HepG2 (cell line): ENCODE data around the gene TALDO1. TPM values are rescaled to one million over a fixed set of nuclear protein-coding genes. Genes with fewer than 3 reads are reported as not detected.

Experiments
- CAMTA2 ChIP-seq: sonication (generic); formaldehyde crosslinking; IDR thresholded peaks from 2 replicates; pipeline ENCODE4 v1.4.0; 2020; ENCODE audit warnings: mild to moderate bottlenecking, missing genetic modification reagents, borderline replicate concordance
- HES4 ChIP-seq: sonication (generic); formaldehyde crosslinking; IDR thresholded peaks from 2 replicates; pipeline ENCODE4 v1.9.0; 2021; ENCODE audit warnings: mild to moderate bottlenecking, missing genetic modification reagents, borderline replicate concordance
- HNRNPH1 ChIP-seq: fragments of 200-400 bp; formaldehyde crosslinking; optimal IDR thresholded peaks from 2 replicates; pipeline ENCODE3; 2017; ENCODE audit warnings: mild to moderate bottlenecking, low read depth, low read length
- HOMEZ ChIP-seq: IDR thresholded peaks from 2 replicates; pipeline ENCODE4 v1.6.1; 2016; ENCODE audit warnings: low read depth
- NCOA1 ChIP-seq: sonication (generic); formaldehyde crosslinking; IDR thresholded peaks from 2 replicates; pipeline ENCODE4 v1.9.0; 2021; ENCODE audit warnings: missing genetic modification reagents
- RFXANK ChIP-seq: IDR thresholded peaks from 2 replicates; pipeline ENCODE4 v1.6.1; 2016
- TEAD3 ChIP-seq: optimal IDR thresholded peaks from 2 replicates; pipeline ENCODE3; 2016; ENCODE audit warnings: borderline replicate concordance
- ZBTB7B ChIP-seq: sonication (generic); formaldehyde crosslinking; IDR thresholded peaks from 2 replicates; pipeline ENCODE4 v1.4.0; 2020; ENCODE audit warnings: missing genetic modification reagents
- ZNF142 ChIP-seq: sonication (generic); formaldehyde crosslinking; IDR thresholded peaks from 2 replicates; pipeline ENCODE4 v1.4.0; 2020; ENCODE audit warnings: missing genetic modification reagents
- ZNF383 ChIP-seq: sonication (generic); formaldehyde crosslinking; IDR thresholded peaks from 2 replicates; pipeline ENCODE4 v1.4.0; 2020; ENCODE audit warnings: missing genetic modification reagents, mild to moderate bottlenecking, borderline replicate concordance
- ZNF576 ChIP-seq: sonication (generic); formaldehyde crosslinking; IDR thresholded peaks from 2 replicates; pipeline ENCODE4 v1.4.0; 2020; ENCODE audit warnings: mild to moderate bottlenecking, missing genetic modification reagents
- ZNF781 ChIP-seq: sonication (generic); formaldehyde crosslinking; IDR thresholded peaks from 2 replicates; pipeline ENCODE4 v1.5.1; 2020; ENCODE audit warnings: borderline replicate concordance, mild to moderate bottlenecking, missing genetic modification reagents; ENCODE audit errors: not compliant biosample characterization
- ZNF841 ChIP-seq: sonication (generic); formaldehyde crosslinking; IDR thresholded peaks from 2 replicates; pipeline ENCODE4 v1.8.1; 2023; ENCODE audit warnings: missing genetic modification reagents, borderline replicate concordance
- polyA plus RNA-seq, 8 experiments: library from polyadenylated mRNA; depleted of rRNA in 3 of 8; stranded (reverse) in 7 of 8; unstranded in 1 of 8; fragments of >200 nt; fragmentation: Illumina TruSeq in 4 of 8; extraction: Trizol in 4 of 8; gene quantifications; 2 replicates each; pipeline versions ENCODE4 v1.2.1 to v1.2.3, GENCODE V29; 2011 to 2016; ENCODE audit warnings: low read depth in 4 of 8, missing spikeins in 1 of 8, mixed read lengths in 1 of 8; ENCODE audit not compliant: insufficient read depth in 1 of 8
- total RNA-seq, 5 experiments: library from RNA; depleted of rRNA; stranded (reverse); fragments of >200 nt; fragmentation: Illumina TruSeq; extraction: Trizol; gene quantifications; 2 replicates each; pipeline ENCODE4 v1.2.3, GENCODE V29; 2016; ENCODE audit warnings: low read depth in 1 of 5
- TF ChIP-seq, protein P1 (sequence below), 2 experiments: sonication (generic) in 1 of 2; formaldehyde crosslinking in 1 of 2; IDR thresholded peaks; 2 replicates each; pipeline versions ENCODE4 v1.6.1 to v1.9.0; 2014 to 2022; ENCODE audit warnings: antibody characterized with exemption in 1 of 2, borderline replicate concordance in 1 of 2, inconsistent platforms in 1 of 2, low read depth in 1 of 2, missing genetic modification reagents in 1 of 2

The TALDO1 gene
- total and polyA plus RNA-seq, 2 of the 13 experiments (the other 11 are each of a cell fraction or from before 2014, with no cell fraction given), result 107 to 240 TPM

DNA sequence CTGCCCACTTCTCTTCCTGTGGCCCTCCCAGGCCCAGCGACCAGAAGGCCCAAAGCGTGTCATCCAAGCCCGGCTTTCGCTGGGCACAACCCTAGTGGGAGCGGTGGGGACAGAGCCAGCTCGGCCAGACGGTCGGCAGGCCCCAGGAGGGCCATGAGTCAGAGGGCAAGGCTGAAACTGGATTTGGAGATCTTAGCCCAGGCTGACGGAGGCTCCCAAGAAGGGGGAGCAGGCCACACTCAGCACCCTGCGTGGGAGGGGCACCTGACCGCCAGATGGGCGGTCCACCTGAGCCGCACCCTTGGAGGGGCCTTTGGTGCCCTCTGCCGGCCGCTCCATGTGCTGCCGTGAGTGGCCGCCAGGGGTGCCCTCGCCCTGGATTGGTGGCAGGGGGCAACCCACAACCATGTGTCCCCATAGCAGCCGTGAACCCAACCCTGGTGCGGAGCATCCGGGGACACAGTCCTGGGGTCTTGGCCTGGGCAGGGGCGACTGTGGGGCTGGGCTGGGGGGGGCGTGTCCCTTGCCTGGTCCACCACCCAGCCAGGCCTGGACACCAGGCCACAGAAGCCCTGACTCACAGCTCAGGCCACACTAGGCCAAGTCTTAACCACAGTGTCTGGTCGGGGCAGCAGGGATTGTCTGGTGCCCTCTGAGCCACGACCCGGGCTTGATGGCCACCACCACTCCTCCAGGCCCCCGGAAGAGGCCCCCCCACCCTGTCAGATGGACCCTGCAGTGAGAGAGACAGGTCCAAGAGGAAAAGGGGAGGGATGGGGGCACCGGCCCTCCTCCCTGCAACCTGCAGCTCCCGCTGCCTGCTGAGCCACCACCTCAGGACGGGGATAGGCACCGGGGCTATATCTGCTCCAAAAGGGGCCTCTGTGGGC is 19.2 kb upstream of the TALDO1 start (continued):
- TF ChIP-seq HOMEZ (CRISPR knock-in tag), result no peak; the same call in 1 of the 2 replicates
- TF ChIP-seq ZBTB7B (CRISPR knock-in tag), result peak; percentile 87
- no peak for TF ChIP-seq RFXANK
- TF ChIP-seq CAMTA2 (CRISPR knock-in tag), result no peak
- TF ChIP-seq ZNF383 (CRISPR knock-in tag), result no peak
- peak; percentile 86; the same call in 1 of the 2 replicates for TF ChIP-seq HES4
- TF ChIP-seq ZNF576 (CRISPR knock-in tag), result 0 out of 2 replicates have a peak, but pooled peaks have one; percentile 64
- TF ChIP-seq, protein P1, sequence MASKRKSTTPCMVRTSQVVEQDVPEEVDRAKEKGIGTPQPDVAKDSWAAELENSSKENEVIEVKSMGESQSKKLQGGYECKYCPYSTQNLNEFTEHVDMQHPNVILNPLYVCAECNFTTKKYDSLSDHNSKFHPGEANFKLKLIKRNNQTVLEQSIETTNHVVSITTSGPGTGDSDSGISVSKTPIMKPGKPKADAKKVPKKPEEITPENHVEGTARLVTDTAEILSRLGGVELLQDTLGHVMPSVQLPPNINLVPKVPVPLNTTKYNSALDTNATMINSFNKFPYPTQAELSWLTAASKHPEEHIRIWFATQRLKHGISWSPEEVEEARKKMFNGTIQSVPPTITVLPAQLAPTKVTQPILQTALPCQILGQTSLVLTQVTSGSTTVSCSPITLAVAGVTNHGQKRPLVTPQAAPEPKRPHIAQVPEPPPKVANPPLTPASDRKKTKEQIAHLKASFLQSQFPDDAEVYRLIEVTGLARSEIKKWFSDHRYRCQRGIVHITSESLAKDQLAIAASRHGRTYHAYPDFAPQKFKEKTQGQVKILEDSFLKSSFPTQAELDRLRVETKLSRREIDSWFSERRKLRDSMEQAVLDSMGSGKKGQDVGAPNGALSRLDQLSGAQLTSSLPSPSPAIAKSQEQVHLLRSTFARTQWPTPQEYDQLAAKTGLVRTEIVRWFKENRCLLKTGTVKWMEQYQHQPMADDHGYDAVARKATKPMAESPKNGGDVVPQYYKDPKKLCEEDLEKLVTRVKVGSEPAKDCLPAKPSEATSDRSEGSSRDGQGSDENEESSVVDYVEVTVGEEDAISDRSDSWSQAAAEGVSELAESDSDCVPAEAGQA (IDR thresholded peaks at IDR 0.05; ENCODE audit: low read depth), result peak; percentile 30; the same call in 1 of the 2 replicates
- TF ChIP-seq, protein P1 (CRISPR knock-in tag; IDR thresholded peaks at IDR 0.05; ENCODE audit: borderline replicate concordance), result no peak
- no peak for TF ChIP-seq ZNF781
- TF ChIP-seq ZNF841 (CRISPR knock-in tag), result no peak
- TF ChIP-seq TEAD3 (CRISPR knock-in tag), result no peak
- no peak for TF ChIP-seq HNRNPH1
- no peak for TF ChIP-seq NCOA1 (CRISPR knock-in tag)
- no peak; the same call in 1 of the 2 replicates for TF ChIP-seq ZNF142 (CRISPR knock-in tag)
